ENCODE results near the gene TBC1D16.

The TBC1D16 gene

GRCh38 chr17:79916506-79916905 is 119.2 kb downstream of the TBC1D16 start:
- H3K9me3 ChIP-seq (ENCODE audit: control extremely low read depth in 1 of 5, control insufficient read depth in 4 of 5, insufficient read depth in 2 of 5, low read depth in 1 of 5, low read length in 4 of 5), result no peaks in the 10 kb centered on the region
- no peak overlapping the region for H3K27ac ChIP-seq (ENCODE audit: insufficient read depth in 1 of 2, low read depth in 1 of 2, low read length in 2 of 2, poor library complexity in 1 of 2, severe bottlenecking in 2 of 2)
- H3K4me3 ChIP-seq (ENCODE audit: control insufficient read depth in 1 of 7, extremely low read depth in 1 of 7, insufficient read depth in 4 of 7, low read depth in 2 of 7, low read length in 6 of 7), result no peak overlapping the region
- DNase-seq, result no peak
- peaks cover 0 to 14% (median 4%) of the 10 kb centered on the region in 5 experiments for H3K27me3 ChIP-seq (replicated peaks in 2 of 5; ENCODE audit: control insufficient read depth in 4 of 5, insufficient read depth in 5 of 5, low read length in 4 of 5)
- 92% methylated on average over 5 of the region's 6 CpGs for WGBS (ENCODE audit: insufficient coverage)
- H3K4me1 ChIP-seq (ENCODE audit: control extremely low read depth in 1 of 4, control insufficient read depth in 4 of 4, insufficient read depth in 4 of 4, low read length in 3 of 4), result peaks cover 0 to 7% (median 1%) of the 10 kb centered on the region in 4 experiments
- H3K36me3 ChIP-seq (ENCODE audit: control insufficient read depth in 4 of 4, insufficient read depth in 4 of 4, low read length in 3 of 4), result no peaks in the 10 kb centered on the region
- POLR2A ChIA-PET, result no interaction called here
- CTCF ChIA-PET, result interaction anchor here (0.8 to 3.9 kb wide), 7 partner anchors 12 to 171 kb away, joined by 3 to 28 read pairs (median 4); no protein-coding TSS in a partner anchor

- Histone ChIP-seq H3K9me3 (ENCODE audit: control extremely low read depth in 1 of 5, control insufficient read depth in 4 of 5, insufficient read depth in 2 of 5, low read depth in 1 of 5, low read length in 4 of 5) (no peaks in the 10 kb centered on the region), H3K27me3 (replicated peaks in 2 of 5; ENCODE audit: control insufficient read depth in 4 of 5, insufficient read depth in 5 of 5, low read length in 4 of 5) (peaks cover 0 to 8% (median 4%) of the 10 kb centered on the region in 5 experiments), H3K36me3 (ENCODE audit: control insufficient read depth in 4 of 4, insufficient read depth in 4 of 4, low read length in 3 of 4) (no peaks in the 10 kb centered on the region), H3K4me3 (ENCODE audit: control insufficient read depth in 1 of 7, extremely low read depth in 1 of 7, insufficient read depth in 4 of 7, low read depth in 2 of 7, low read length in 6 of 7) (no peak overlapping the region), H3K4me1 (ENCODE audit: control extremely low read depth in 1 of 4, control insufficient read depth in 4 of 4, insufficient read depth in 4 of 4, low read length in 3 of 4) (peaks cover 0 to 2% (median 0%) of the 10 kb centered on the region in 4 experiments), H3K27ac (ENCODE audit: insufficient read depth in 1 of 2, low read depth in 1 of 2, low read length in 2 of 2, poor library complexity in 1 of 2, severe bottlenecking in 2 of 2) (no peak overlapping the region)
- ChIA-PET POLR2A (no interaction called here), CTCF (interaction anchor here (0.8 to 3.9 kb wide), 12 partner anchors 8 to 172 kb away, joined by 3 to 28 read pairs (median 4); no protein-coding TSS in a partner anchor)
- peak; percentile 42 to 56 (median 51) for DNase-seq
- 43% methylated on average over 14 of the region's 23 CpGs for WGBS (ENCODE audit: insufficient coverage)
These were observed 119.7 kb downstream of the TBC1D16 start for GRCh38 chr17:79915850-79916430.

- POLR2A ChIA-PET, result no interaction called here
- CTCF ChIA-PET, result interaction anchor here (0.6 to 3.9 kb wide), 11 partner anchors 9 to 171 kb away, joined by 3 to 28 read pairs (median 4); no protein-coding TSS in a partner anchor
- WGBS (ENCODE audit: insufficient coverage), result 68% methylated on average over 14 of the region's 19 CpGs
- Histone ChIP-seq H3K4me3 (ENCODE audit: control insufficient read depth in 1 of 7, extremely low read depth in 1 of 7, insufficient read depth in 4 of 7, low read depth in 2 of 7, low read length in 6 of 7) (no peak overlapping the region), H3K4me1 (ENCODE audit: control extremely low read depth in 1 of 4, control insufficient read depth in 4 of 4, insufficient read depth in 4 of 4, low read length in 3 of 4) (no peaks in the 10 kb centered on the region), H3K27ac (ENCODE audit: insufficient read depth in 1 of 2, low read depth in 1 of 2, low read length in 2 of 2, poor library complexity in 1 of 2, severe bottlenecking in 2 of 2) (no peak overlapping the region), H3K27me3 (replicated peaks in 2 of 5; ENCODE audit: control insufficient read depth in 4 of 5, insufficient read depth in 5 of 5, low read length in 4 of 5) (peaks cover 0 to 8% (median 3%) of the 10 kb centered on the region in 5 experiments), H3K36me3 (ENCODE audit: control insufficient read depth in 4 of 4, insufficient read depth in 4 of 4, low read length in 3 of 4) (no peaks in the 10 kb centered on the region), H3K9me3 (ENCODE audit: control extremely low read depth in 1 of 5, control insufficient read depth in 4 of 5, insufficient read depth in 2 of 5, low read depth in 1 of 5, low read length in 4 of 5) (no peaks in the 10 kb centered on the region)
- DNase-seq, result no peak
These were observed 120.6 kb downstream of the TBC1D16 start for GRCh38 chr17:79914813-79915740.

- WGBS (ENCODE audit: insufficient coverage), result 86% methylated on average over 16 of the region's 20 CpGs
- no peak overlapping the region for H3K4me3 ChIP-seq (ENCODE audit: control insufficient read depth in 1 of 7, extremely low read depth in 1 of 7, insufficient read depth in 4 of 7, low read depth in 2 of 7, low read length in 6 of 7)
- H3K27me3 ChIP-seq (replicated peaks in 2 of 5; ENCODE audit: control insufficient read depth in 4 of 5, insufficient read depth in 5 of 5, low read length in 4 of 5), result peaks cover 0 to 8% (median 3%) of the 10 kb centered on the region in 5 experiments
- no peaks in the 10 kb centered on the region for H3K9me3 ChIP-seq (ENCODE audit: control extremely low read depth in 1 of 5, control insufficient read depth in 4 of 5, insufficient read depth in 2 of 5, low read depth in 1 of 5, low read length in 4 of 5)
- CTCF ChIA-PET, result interaction anchor here (0.6 to 3.9 kb wide), 6 partner anchors 10 to 157 kb away, joined by 3 to 28 read pairs (median 4); no protein-coding TSS in a partner anchor
- DNase-seq, result no peak
- no peak overlapping the region for H3K27ac ChIP-seq (ENCODE audit: insufficient read depth in 1 of 2, low read depth in 1 of 2, low read length in 2 of 2, poor library complexity in 1 of 2, severe bottlenecking in 2 of 2)
- H3K4me1 ChIP-seq (ENCODE audit: control extremely low read depth in 1 of 4, control insufficient read depth in 4 of 4, insufficient read depth in 4 of 4, low read length in 3 of 4), result no peaks in the 10 kb centered on the region
- POLR2A ChIA-PET, result no interaction called here
- H3K36me3 ChIP-seq (ENCODE audit: control insufficient read depth in 4 of 4, insufficient read depth in 4 of 4, low read length in 3 of 4), result no peaks in the 10 kb centered on the region
These were observed 121.5 kb downstream of the TBC1D16 start for GRCh38 chr17:79913896-79914812.

- no peaks in the 10 kb centered on the region for H3K36me3 ChIP-seq (ENCODE audit: control insufficient read depth in 4 of 4, insufficient read depth in 4 of 4, low read length in 3 of 4)
- H3K4me1 ChIP-seq (ENCODE audit: control extremely low read depth in 1 of 4, control insufficient read depth in 4 of 4, insufficient read depth in 4 of 4, low read length in 3 of 4), result no peaks in the 10 kb centered on the region
- H3K9me3 ChIP-seq (ENCODE audit: control extremely low read depth in 1 of 5, control insufficient read depth in 4 of 5, insufficient read depth in 2 of 5, low read depth in 1 of 5, low read length in 4 of 5), result no peaks in the 10 kb centered on the region
- H3K27ac ChIP-seq (ENCODE audit: insufficient read depth in 1 of 2, low read depth in 1 of 2, low read length in 2 of 2, poor library complexity in 1 of 2, severe bottlenecking in 2 of 2), result no peak overlapping the region
- ChIA-PET CTCF (interaction anchor here (3.9 kb wide), 1 partner anchor 103 kb away, joined by 28 read pairs; no protein-coding TSS in a partner anchor), POLR2A (no interaction called here)
- H3K4me3 ChIP-seq (ENCODE audit: control insufficient read depth in 1 of 7, extremely low read depth in 1 of 7, insufficient read depth in 4 of 7, low read depth in 2 of 7, low read length in 6 of 7), result no peak overlapping the region
- H3K27me3 ChIP-seq (replicated peaks in 2 of 5; ENCODE audit: control insufficient read depth in 4 of 5, insufficient read depth in 5 of 5, low read length in 4 of 5), result peaks cover 0 to 8% (median 3%) of the 10 kb centered on the region in 5 experiments
- DNase-seq, result no peak
- 98% methylated on average over 7 of the region's 9 CpGs for WGBS (ENCODE audit: insufficient coverage)
These were observed 122.2 kb downstream of the TBC1D16 start for GRCh38 chr17:79913451-79913850.

- Histone ChIP-seq H3K36me3 (ENCODE audit: control insufficient read depth in 4 of 4, insufficient read depth in 4 of 4, low read length in 3 of 4) (no peaks in the 10 kb centered on the region), H3K27ac (ENCODE audit: insufficient read depth in 1 of 2, low read depth in 1 of 2, low read length in 2 of 2, poor library complexity in 1 of 2, severe bottlenecking in 2 of 2) (no peak overlapping the region), H3K4me3 (ENCODE audit: control insufficient read depth in 1 of 7, extremely low read depth in 1 of 7, insufficient read depth in 4 of 7, low read depth in 2 of 7, low read length in 6 of 7) (no peak overlapping the region), H3K9me3 (ENCODE audit: control extremely low read depth in 1 of 5, control insufficient read depth in 4 of 5, insufficient read depth in 2 of 5, low read depth in 1 of 5, low read length in 4 of 5) (no peaks in the 10 kb centered on the region), H3K4me1 (ENCODE audit: control extremely low read depth in 1 of 4, control insufficient read depth in 4 of 4, insufficient read depth in 4 of 4, low read length in 3 of 4) (no peaks in the 10 kb centered on the region), H3K27me3 (replicated peaks in 2 of 5; ENCODE audit: control insufficient read depth in 4 of 5, insufficient read depth in 5 of 5, low read length in 4 of 5) (peaks cover 0 to 8% (median under 1%) of the 10 kb centered on the region in 5 experiments)
- no peak for DNase-seq
- ChIA-PET POLR2A (no interaction called here), CTCF (no interaction called here)
- 90% methylated on average over 13 of the region's 14 CpGs for WGBS (ENCODE audit: insufficient coverage)
These were observed 122.9 kb downstream of the TBC1D16 start for GRCh38 chr17:79912552-79913330.
